OCI-LY7 (cell line): ENCODE measurements around the gene CHST11. TPM values are rescaled to one million over a fixed set of nuclear protein-coding genes. Genes with fewer than 3 reads are reported as not detected.

Experiments used
- BruUV-seq: library from RNA; stranded (reverse); fragments of 400-500 nt; replicated peaks from 2 replicates; lab custom pipeline; 2021; lab: Mats Ljungman, UMichigan
- CTCF ChIA-PET: fragments of 300-600 bp; sonication (Branson Sonifier 250); formaldehyde crosslinking; loops from one replicate; lab custom pipeline; 2022; ENCODE audit warnings: antibody characterized with exemption; ENCODE audit not compliant: unreplicated experiment; lab: Charles Lee
- POLR2A ChIA-PET: fragments of 300-600 bp; sonication (Branson Sonifier 250); formaldehyde crosslinking; loops from one replicate; lab custom pipeline; 2022; ENCODE audit warnings: antibody characterized with exemption; lab: Charles Lee
- DNase-seq: peaks from one replicate; pipeline ENCODE4 v3.0.0-alpha.2; 2015; ENCODE audit warnings: low spot score
- H2AFZ ChIP-seq: fragments of 200-600 bp; sonication (generic), shearing (Covaris generic); 2 replicates; pipeline ENCODE4 v1.6.1; 2014; ENCODE audit warnings: mild to moderate bottlenecking, antibody characterized with exemption, low read length, moderate library complexity
- H3K27ac ChIP-seq: fragments of 200-600 bp; sonication (generic); 2 replicates; pipeline ENCODE4 v1.5.1; 2014; ENCODE audit warnings: mixed run types, low read depth, mild to moderate bottlenecking, moderate library complexity, low read length, inconsistent platforms; ENCODE audit not compliant: poor library complexity, severe bottlenecking
- H3K36me3 ChIP-seq: fragments of 200-600 bp; sonication (generic); 2 replicates; pipeline ENCODE4 v1.6.1; 2014; ENCODE audit warnings: mild to moderate bottlenecking, antibody characterized with exemption, low read length, moderate library complexity, mixed read lengths; ENCODE audit not compliant: insufficient read depth
- H3K4me1 ChIP-seq: fragments of 200-600 bp; sonication (generic); 2 replicates; pipeline ENCODE4 v1.5.1; 2014; ENCODE audit warnings: mild to moderate bottlenecking, low read length; ENCODE audit not compliant: insufficient read depth, poor library complexity, severe bottlenecking
- H3K4me2 ChIP-seq: fragments of 200-600 bp; sonication (generic); 2 replicates; pipeline ENCODE4 v1.6.1; 2014; ENCODE audit warnings: mild to moderate bottlenecking, low read length
- H3K4me3 ChIP-seq: fragments of 200-600 bp; sonication (generic); 2 replicates; pipeline ENCODE4 v1.5.1; 2014; ENCODE audit warnings: mild to moderate bottlenecking, low read depth, low read length; ENCODE audit not compliant: poor library complexity, severe bottlenecking
- H3K79me2 ChIP-seq: fragments of 200-600 bp; sonication (generic); 2 replicates; pipeline ENCODE4 v1.6.1; 2016; ENCODE audit warnings: low read depth, mild to moderate bottlenecking, low read length, moderate library complexity, mixed read lengths; ENCODE audit not compliant: insufficient read depth
- H3K9me2 ChIP-seq: fragments of 200-600 bp; sonication (generic); 2 replicates; pipeline ENCODE4 v1.6.1; 2016; ENCODE audit warnings: mild to moderate bottlenecking, low read length, mixed read lengths; ENCODE audit not compliant: insufficient read depth
- H3K9me3 ChIP-seq: fragments of 200-600 bp; sonication (generic); 2 replicates; pipeline ENCODE4 v1.6.1; 2014; ENCODE audit warnings: mild to moderate bottlenecking, mixed run types, low read length, mixed read lengths
- H4K20me1 ChIP-seq: fragments of 200-600 bp; sonication (generic); 2 replicates; pipeline ENCODE4 v1.6.1; 2014; ENCODE audit warnings: mild to moderate bottlenecking, antibody characterized with exemption, low read length, moderate library complexity, mixed read lengths; ENCODE audit not compliant: insufficient read depth
- EZH2phosphoT487 ChIP-seq: fragments of 200-600 bp; sonication (generic); IDR thresholded peaks from 2 replicates; pipeline ENCODE4 v1.6.1; 2018; ENCODE audit warnings: low read depth, borderline replicate concordance, mild to moderate bottlenecking, mixed run types, antibody characterized with exemption, low read length, moderate library complexity, mixed read lengths
- intact Hi-C: fragments of 100-400 bp; cut with micrococcal nuclease; formaldehyde crosslinking; loops from one replicate; pipeline ENCODE4 v1.10.0; 2022; ENCODE audit not compliant: unreplicated experiment
- total RNA-seq, 2 experiments: library from RNA; depleted of rRNA in 1 of 2; stranded (reverse); fragments of >200 nt in 1 of 2; shearing (Covaris generic) in 1 of 2; gene quantifications; 2 replicates each; pipeline ENCODE4 v1.2.3, GENCODE V29; 2014 to 2022
- TF ChIP-seq, protein P1 (sequence below): fragments of 200-600 bp; sonication (generic); conservative IDR thresholded peaks from 2 replicates; pipeline ENCODE4 v1.5.1; 2014; ENCODE audit warnings: mild to moderate bottlenecking, antibody characterized with exemption, low read length, moderate library complexity, mixed read lengths

CHST11 gene
- total RNA-seq, 2 experiments from 2014 or later, result 15.2 to 41.6 TPM

DNA sequence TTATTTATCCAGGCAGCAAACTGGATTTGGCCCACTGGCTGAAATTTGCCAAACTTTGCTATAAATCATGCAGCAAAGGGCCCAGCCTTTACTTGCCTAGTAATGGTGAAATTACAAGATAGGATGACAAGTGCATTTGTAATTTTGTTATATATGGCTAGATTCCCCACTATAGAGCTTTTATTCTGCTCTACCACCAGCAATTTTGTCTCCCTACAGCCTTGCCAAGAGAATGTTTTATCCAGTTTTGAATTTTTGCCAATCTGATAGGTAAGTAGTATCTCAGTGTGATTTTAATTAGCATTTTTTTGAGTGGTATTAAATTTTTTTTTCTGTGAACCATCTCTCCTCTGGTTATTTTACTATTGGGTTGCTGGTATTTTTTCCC lies 339.7 kb downstream of the CHST11 start:
- BruUV-seq, result no TSS peak
- POLR2A ChIA-PET, result no interaction called here
- H3K9me2 ChIP-seq, result no peaks in the 10 kb centered on the region
- no peaks in the 10 kb centered on the region for H3K79me2 ChIP-seq
- no peaks in the 10 kb centered on the region for H3K36me3 ChIP-seq
- no peak overlapping the region for H2AFZ ChIP-seq
- DNase-seq, result no peak
- no peak overlapping the region for H3K27ac ChIP-seq
- no peak for TF ChIP-seq EZH2phosphoT487
- TF ChIP-seq, protein P1, sequence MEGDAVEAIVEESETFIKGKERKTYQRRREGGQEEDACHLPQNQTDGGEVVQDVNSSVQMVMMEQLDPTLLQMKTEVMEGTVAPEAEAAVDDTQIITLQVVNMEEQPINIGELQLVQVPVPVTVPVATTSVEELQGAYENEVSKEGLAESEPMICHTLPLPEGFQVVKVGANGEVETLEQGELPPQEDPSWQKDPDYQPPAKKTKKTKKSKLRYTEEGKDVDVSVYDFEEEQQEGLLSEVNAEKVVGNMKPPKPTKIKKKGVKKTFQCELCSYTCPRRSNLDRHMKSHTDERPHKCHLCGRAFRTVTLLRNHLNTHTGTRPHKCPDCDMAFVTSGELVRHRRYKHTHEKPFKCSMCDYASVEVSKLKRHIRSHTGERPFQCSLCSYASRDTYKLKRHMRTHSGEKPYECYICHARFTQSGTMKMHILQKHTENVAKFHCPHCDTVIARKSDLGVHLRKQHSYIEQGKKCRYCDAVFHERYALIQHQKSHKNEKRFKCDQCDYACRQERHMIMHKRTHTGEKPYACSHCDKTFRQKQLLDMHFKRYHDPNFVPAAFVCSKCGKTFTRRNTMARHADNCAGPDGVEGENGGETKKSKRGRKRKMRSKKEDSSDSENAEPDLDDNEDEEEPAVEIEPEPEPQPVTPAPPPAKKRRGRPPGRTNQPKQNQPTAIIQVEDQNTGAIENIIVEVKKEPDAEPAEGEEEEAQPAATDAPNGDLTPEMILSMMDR, result no peak
- CTCF ChIA-PET, result no interaction called here
- no peaks in the 10 kb centered on the region for H4K20me1 ChIP-seq
- no peak overlapping the region for H3K4me3 ChIP-seq
- H3K4me2 ChIP-seq, result no peak overlapping the region
- H3K9me3 ChIP-seq, result no peaks in the 10 kb centered on the region
- no peaks in the 10 kb centered on the region for H3K4me1 ChIP-seq
- intact Hi-C loops, result no loop called here

GRCh38 chr12:104799458-104799857 lies 342.7 kb downstream of the CHST11 start:
- no TSS peak for BruUV-seq
- Histone ChIP-seq H2AFZ (no peak overlapping the region), H3K4me3 (no peak overlapping the region), H3K36me3 (no peaks in the 10 kb centered on the region), H3K9me3 (no peaks in the 10 kb centered on the region), H3K4me2 (no peak overlapping the region), H3K27ac (no peak overlapping the region), H4K20me1 (no peaks in the 10 kb centered on the region), H3K79me2 (no peaks in the 10 kb centered on the region), H3K4me1 (no peaks in the 10 kb centered on the region), H3K9me2 (no peaks in the 10 kb centered on the region)
- ChIA-PET POLR2A (no interaction called here), CTCF (no interaction called here)
- intact Hi-C loops, result no loop called here
- TF ChIP-seq, protein P1, result no peak
- TF ChIP-seq EZH2phosphoT487, result no peak
- DNase-seq, result no peak

GRCh38 chr12:104801005-104801404 lies 344.3 kb downstream of the CHST11 start:
- intact Hi-C loops, result no loop called here
- BruUV-seq, result no TSS peak
- Histone ChIP-seq H4K20me1 (no peaks in the 10 kb centered on the region), H3K4me2 (no peak overlapping the region), H3K36me3 (no peaks in the 10 kb centered on the region), H3K9me3 (no peaks in the 10 kb centered on the region), H3K27ac (no peak overlapping the region), H3K79me2 (no peaks in the 10 kb centered on the region), H3K9me2 (no peaks in the 10 kb centered on the region), H3K4me1 (no peaks in the 10 kb centered on the region), H3K4me3 (no peak overlapping the region), H2AFZ (no peak overlapping the region)
- no peak for DNase-seq
- TF ChIP-seq, protein P1, result no peak
- TF ChIP-seq EZH2phosphoT487, result no peak
- ChIA-PET POLR2A (interaction anchor here (0.5 kb wide), 1 partner anchor 168 kb away, joined by 4 read pairs; no protein-coding TSS in a partner anchor), CTCF (no interaction called here)
